GM18951 (cell line): ENCODE data around the gene ASB4.

ENCODE experiments used
- POLR2A ChIP-seq: IDR thresholded peaks from 4 replicates; pipeline ENCODE4 v1.6.1; 2011; ENCODE audit warnings: mild to moderate bottlenecking; ENCODE audit not compliant: insufficient read length, insufficient read depth; ENCODE audit errors: extremely low read depth
- in situ Hi-C: fragments of 300-500 bp; cut with MboI; formaldehyde crosslinking; loops from one replicate; pipeline ENCODE4 v1.12.0; 2022; ENCODE audit warnings: low sequenced_read_pairs, mixed read lengths, inconsistent platforms; ENCODE audit not compliant: unreplicated experiment

Gene ASB4

DNA sequence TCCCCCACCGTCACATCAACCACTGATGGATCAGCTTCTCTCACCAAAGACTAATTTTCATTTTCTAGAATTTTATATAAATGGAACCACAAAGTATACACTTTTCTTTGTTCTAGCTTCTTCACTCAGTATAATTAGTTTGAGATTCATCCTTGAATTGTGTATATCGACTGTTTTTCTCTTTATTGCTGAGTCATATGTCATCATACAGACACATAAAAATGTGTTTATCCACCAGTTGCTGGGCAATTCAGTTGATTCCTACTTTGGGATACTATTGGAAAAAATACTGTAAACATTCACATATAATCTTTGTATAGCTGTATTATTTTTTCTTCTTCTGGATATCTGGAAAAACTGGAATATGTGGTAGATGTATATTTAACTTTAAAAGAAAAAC lies 84.0 kb downstream of the ASB4 start:
- TF ChIP-seq POLR2A: no peak

DNA sequence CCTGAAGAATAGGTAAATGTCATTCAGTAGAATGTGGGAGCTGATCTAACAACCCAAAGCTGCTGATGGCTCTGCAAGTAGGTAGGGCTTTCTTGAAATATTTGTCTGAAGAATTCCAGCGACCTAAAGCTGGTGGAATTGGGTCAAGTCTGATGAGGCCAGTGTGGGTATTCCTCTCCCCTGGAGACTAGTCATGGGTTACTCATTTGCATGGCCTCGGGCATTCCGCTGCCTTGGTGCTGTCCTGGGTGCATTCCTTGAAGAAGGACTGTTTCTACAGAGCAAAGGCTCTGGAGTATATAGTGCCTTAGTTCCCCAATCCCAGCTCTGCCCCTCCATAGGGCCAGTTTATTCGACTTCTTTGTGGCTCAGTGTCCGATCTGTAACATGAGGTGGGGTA lies 91.4 kb downstream of the ASB4 start:
- TF ChIP-seq POLR2A: no peak
- in situ Hi-C loops: no loop called here

More for the DNA sequence above, 84.0 kb downstream of the ASB4 start:
- in situ Hi-C loops: no loop called here

DNA sequence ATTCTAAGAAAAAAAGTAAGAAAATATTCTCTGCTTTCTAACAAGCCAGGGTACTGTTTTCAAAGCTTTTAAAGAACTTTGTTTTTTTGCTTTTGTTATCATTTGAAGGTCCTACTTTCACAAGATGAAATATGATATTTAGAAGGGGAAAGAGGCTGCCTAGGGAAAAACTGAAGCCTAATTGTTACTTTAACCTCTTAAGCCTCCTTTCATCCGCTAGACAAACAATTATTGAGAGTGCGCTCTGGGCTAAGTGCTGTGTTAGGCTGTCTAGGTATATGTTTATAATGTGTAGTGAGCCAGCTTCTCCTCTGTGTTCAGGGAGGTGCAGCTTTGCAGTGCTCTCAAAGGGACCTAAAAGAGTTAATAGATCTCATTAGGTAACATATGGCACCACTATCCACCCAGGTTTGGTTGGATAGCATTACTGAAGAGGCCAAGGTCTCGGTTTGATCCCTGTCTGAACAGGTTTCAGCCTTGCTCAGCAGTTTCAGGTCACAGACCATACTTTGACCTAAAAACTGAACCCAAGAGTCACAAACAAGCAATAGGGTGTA lies 92.6 kb downstream of the ASB4 start:
- TF ChIP-seq POLR2A: no peak
- in situ Hi-C loops: no loop called here

DNA sequence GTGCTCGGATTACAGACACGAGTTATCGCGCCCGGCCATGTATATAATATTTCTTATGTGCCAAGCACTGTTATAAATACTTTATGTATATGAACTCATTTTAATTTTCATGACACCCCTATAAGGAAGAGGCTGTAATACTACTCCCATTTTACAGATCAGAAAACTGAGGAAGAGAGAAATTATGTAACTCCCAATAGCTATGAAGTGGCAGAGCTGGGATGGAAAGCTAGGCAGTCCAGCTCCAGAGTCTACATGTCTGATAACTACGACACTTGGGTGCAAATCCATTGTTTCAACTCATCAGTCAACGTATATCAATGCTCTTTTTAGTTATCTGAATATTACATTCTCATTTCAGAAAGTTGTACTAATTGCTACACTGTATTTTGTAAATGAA lies 93.6 kb downstream of the ASB4 start:
- no peak for TF ChIP-seq POLR2A
- in situ Hi-C loops: no loop called here

DNA sequence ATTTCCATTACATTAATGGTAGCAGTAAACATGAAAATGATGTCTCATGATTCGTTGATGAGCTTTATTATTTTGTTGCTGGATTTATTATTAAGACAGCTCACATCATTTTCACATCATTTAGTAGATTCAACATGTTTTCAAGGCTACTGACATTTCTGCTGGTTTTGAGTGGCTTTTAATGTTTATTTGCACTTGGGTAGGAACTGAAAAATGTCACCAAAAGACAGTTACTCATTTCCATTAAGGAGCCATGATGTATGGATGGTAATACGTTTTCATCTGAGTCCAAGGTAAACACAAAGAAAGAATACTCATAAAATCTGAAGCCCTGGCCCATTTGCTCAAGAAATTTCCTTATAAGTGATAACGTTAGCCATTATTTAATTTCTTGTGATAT lies 95.7 kb downstream of the ASB4 start:
- TF ChIP-seq POLR2A: no peak
- in situ Hi-C loops: no loop called here

DNA sequence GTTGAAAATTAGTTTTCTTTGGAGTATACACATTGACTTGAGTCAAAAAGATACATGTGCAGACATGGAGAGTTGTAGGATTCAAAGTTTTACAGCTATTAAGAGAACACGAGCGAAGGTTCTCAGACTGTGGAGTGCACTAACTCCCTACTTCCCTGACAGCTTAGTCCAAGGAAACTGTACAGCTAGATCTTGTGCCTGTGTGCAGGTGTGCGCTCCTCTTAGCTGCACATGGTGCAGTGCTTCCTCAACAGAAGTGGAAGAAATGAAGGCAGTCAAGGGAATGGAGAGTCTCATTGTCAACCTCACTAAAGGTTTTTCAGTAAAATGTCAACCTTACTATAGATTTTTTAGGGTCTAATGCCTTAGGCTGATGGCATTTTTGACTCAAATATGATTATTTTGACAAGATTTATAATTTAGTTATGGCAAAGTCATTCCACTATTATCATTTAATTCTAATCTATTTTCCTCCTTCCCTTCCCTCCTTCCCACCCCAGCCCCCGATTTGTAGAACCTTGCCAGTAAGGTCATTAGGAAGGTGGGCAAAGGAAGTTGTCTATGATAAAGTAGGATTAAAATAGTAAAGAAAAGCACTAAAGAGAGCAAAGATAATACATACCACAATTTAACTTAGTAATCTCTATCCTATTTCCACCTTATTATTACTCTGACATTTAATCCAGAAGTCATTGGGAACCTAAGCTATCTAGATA lies 97.0 kb downstream of the ASB4 start:
- no peak for TF ChIP-seq POLR2A
- in situ Hi-C loops: no loop called here

DNA sequence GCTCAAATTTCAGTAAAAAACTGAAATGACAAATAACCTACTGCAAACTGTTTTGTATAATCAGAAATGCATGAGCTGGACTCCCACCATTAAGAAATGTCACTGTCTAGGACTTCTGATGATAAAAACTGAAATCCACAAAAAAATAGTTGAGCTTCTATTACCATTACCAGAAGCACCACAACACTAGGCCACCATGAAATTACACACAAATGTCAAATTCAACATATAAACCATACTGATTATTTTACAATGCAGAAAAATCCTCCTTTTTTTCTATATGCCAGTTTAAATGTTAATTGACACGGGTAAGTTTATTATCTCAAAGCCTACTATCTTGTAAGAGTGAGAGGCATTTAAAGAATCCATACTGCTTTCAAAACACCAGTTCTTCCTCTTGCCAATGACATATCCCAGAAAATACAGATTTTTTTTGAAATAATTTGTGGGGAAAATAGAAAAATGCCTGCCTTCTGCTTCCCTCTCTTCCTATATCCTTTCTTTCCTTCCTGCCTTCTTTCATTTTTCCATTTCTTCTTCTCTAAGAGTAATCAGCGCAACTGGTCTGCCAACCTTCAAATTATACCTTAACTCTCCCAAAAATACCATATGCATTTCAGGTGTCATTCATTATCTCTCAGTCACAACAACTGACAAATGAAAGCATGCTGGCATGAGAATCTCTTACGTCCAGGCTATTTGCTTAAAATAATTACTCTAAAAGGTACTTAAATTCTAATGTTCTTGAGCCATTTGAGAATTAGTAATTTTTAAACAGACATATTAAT lies 98.3 kb downstream of the ASB4 start:
- in situ Hi-C loops: no loop called here
- no peak for TF ChIP-seq POLR2A

DNA sequence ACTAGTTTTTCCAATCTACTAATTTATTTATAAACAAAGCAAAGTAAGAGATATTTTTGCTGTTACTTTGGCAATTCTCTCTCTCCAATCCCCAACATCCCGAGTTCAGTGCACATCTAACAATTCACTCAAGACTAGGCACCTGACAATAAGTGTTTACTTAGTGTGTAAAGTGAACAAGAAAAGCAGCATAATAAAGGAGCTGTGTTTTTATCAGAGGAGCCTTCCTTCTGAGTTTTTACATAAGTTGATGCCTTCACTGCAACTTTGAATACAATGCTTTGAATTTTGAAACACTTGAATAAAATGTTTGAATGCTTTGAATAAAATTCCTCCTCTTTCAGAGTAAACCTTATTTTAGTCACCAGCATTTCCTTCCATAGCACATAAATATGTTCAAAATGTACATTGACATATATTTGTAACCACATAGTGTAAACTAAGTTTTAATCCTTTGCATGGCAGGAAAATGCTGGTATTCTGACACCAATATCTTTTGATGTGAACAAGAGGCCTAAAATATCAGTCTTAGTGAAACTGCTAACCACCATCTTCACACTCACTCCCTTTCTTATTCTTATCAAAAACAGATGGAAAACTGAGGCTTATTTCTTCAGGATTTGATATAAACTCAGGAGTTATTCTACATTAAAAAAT lies 99.2 kb downstream of the ASB4 start:
- TF ChIP-seq POLR2A: no peak

DNA sequence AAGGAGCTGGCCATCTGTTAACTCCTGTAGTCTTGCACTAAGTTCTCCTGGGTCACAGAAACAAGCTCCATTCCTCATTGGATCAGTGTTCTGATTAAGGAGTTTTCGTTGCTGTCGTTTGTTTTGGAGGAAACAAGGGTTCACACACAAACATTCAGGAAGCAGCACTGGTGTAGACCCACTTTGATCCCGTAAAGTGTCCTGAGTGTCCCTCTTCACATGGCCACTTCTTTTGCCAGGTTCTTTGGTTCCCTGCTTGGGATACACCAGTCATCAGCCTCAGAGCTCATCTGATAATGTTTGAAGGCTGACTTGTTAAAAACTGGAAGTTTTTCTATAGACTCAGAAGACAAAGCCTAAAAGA lies 99.7 kb downstream of the ASB4 start:
- no peak for TF ChIP-seq POLR2A
- in situ Hi-C loops: no loop called here

More for the DNA sequence above, 99.2 kb downstream of the ASB4 start:
- in situ Hi-C loops: no loop called here

DNA sequence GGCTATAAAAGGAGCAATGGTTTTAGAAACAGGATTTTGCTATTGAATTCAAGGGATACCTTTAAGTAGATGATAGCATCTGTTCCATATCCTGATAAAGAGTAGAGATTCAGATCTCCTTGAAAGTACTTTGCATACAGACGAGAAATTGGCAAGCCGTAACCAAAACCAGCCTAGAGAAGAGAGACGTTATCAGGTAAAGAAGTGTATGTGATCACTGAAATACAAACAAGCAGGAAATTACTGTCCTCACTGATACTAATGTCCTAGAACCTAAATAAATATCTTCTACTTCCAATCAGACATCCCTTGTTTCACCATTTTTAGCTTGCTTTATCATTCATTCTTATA lies 101.2 kb downstream of the ASB4 start:
- in situ Hi-C loops: no loop called here
- no peak for TF ChIP-seq POLR2A

DNA sequence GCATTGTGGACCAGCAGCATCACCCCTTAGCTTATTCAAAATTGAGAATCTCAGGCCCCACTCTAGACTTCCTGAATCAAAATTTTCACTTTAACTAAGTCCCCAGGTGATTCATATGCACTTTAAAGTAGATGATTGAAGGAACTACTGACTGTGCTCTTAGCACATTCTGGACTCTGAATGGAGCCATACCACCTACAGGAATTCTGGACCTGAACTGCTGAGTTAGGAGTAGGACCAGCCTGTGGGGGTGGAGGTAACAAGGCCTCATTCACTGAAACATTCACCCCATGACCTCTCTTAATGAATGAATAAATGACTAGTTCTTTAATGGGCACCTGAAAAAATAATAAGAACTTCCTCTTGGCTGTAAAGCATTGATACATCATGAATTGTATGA lies 103.3 kb downstream of the ASB4 start:
- in situ Hi-C loops: no loop called here
- no peak for TF ChIP-seq POLR2A

DNA sequence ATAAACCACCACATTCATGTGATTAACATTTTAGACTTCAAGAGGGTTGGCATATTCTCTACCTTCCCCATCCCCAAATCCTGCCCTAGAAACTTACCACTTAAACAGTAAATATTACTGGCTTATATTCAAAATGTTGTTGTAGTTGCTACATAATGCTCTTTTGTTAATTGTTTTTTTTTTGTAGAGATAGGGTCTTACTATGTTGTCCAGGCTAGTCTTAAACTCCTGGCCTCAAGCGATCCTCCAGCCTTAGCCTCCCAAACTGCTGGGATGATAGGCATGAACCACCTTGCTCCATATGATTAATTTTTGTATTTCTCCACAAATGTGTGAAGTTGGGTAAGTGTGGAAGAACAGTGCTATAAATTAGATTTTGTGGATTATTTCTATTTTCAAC lies 104.0 kb downstream of the ASB4 start:
- no peak for TF ChIP-seq POLR2A
- in situ Hi-C loops: no loop called here
